Articular chondrocyte of knee joint (primary cell): ENCODE measurements around the gene KRTAP4-12. TPM values are rescaled to one million over a fixed set of nuclear protein-coding genes. Genes with fewer than 3 reads are reported as not detected.

Experiments
- total RNA-seq: library from RNA; depleted of rRNA; stranded (reverse); fragments of >200 nt; gene quantifications from 2 replicates; pipeline ENCODE4 v1.2.3, GENCODE V29; 2012

Gene KRTAP4-12
- not detected in 2 replicates for total RNA-seq

DNA sequence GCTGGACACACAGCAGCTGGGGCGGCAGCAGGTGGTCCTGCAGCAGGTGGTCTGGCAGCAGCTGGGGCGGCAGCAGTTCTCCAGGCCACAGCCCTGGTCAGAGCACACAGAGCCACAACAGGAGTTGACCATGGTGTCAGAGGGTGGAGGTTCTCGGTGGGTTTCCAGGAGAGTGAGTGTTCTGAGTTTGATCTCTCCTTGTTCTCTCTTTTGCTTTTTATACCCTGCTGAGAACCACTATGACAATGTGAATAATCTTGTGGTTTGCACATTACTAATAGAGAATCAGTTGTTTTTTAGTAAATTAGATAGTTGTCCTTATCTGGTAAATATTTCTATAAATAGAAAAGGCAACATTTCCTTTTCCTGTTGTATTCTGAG lies at the start of gene KRTAP4-12:
Gene KRTAP4-12, minus strand, starts transcription at position 192 of the 381 bp plus-strand sequence. Its CDS starts 60 bp downstream, at position 132.

DNA sequence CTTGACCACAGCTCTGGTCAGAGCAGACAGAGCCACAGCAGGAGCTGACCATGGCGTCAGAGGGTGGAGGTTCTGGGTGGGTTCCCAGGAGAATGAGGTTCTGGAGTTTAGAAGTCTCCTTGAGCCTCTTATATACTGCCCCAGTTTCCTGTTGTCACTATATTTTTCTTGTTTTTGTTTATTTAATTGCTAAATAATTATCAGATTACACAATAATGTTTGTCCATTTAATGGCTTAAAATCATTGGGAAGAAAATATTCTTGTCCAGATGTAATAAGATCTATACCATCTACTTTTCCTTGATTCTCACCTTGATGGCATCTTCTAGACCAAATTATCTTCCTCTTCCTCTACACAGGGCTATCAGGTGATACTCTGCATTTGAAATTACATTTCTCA lies 44.1 kb upstream of the KRTAP4-12 start, which contains the start of gene KRTAP4-3:
Gene KRTAP4-3, minus strand, starts transcription at position 101 of the 400 bp plus-strand sequence. Its CDS starts 49 bp downstream, at position 52.

DNA sequence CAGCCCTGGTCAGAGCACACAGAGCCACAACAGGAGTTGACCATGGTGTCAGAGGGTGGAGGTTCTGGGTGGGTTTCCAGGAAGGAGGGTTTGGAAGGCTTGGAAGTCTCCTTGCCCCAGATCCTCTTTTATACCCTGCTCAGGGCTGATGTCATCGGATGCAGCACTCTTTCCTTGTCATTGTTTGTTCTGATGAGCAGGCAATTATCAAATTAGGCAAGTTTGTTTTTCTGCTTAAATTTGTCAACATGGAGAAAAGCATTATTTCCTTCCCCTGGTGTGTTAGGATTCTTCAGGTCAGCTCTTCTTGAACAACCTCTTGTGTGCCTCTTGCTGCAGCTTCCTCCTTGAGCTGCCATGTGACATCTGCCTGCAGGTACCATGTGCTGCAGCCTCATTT lies 36.7 kb upstream of the KRTAP4-12 start, which contains the start of gene KRTAP4-4:
Gene KRTAP4-4, minus strand, starts transcription at position 101 of the 400 bp plus-strand sequence. Its CDS starts 57 bp downstream, at position 44.

DNA sequence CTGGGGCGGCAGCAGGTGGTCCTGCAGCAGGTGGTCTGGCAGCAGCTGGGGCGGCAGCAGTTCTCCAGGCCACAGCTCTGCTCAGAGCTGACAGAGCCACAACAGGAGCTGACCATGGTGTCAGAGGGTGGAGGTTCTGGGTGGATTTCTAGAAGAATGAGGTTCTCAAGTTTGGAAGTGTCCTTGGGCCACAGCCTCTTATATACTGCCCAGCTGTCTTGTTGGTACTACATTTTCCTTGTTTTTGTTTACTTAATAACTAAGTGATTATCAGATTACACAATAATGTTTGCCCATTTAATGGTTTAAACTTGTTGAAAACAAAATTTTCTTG lies 25.6 kb upstream of the KRTAP4-12 start, which contains the start of gene KRTAP4-5:
Gene KRTAP4-5, minus strand, starts transcription at position 174 of the 334 bp plus-strand sequence. Its CDS starts 58 bp downstream, at position 116.

DNA sequence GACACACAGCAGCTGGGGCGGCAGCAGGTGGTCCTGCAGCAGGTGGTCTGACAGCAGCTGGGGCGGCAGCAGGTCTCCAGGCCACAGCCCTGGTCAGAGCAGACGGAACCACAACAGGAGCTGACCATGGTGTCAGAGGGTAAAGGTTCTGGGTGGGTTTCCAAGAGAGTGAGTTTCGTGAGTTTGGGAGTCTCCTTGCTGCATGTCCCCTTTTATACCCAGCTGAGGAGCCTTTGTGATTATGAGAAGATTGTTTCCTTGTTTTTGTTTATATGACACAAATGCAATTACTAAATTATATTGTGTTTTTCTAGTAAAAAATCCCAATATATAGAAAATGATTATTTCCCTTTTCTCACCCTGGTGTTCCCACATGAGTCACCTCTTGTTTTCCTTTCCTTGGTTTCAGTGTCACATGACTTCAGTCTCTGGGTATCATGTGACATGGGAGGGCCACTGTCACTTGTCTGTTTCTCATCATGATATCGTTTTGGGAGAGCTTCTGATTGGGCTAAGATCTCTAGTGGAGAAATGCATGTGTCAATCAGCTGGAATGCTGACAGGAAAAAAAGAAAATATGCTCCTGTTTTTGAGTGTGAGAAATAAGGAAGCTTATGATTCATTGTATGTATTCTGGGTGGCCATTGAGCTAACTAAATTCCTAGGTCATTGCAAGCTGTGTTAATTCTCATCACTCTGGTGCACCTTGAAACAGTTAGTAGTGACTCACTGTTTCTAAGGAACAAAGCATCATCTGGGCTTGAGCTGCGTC lies 16.6 kb upstream of the KRTAP4-12 start, which contains the start of gene KRTAP4-6:
Gene KRTAP4-6, minus strand, starts transcription at position 185 of the 772 bp plus-strand sequence. Its CDS starts 57 bp downstream, at position 128.

DNA sequence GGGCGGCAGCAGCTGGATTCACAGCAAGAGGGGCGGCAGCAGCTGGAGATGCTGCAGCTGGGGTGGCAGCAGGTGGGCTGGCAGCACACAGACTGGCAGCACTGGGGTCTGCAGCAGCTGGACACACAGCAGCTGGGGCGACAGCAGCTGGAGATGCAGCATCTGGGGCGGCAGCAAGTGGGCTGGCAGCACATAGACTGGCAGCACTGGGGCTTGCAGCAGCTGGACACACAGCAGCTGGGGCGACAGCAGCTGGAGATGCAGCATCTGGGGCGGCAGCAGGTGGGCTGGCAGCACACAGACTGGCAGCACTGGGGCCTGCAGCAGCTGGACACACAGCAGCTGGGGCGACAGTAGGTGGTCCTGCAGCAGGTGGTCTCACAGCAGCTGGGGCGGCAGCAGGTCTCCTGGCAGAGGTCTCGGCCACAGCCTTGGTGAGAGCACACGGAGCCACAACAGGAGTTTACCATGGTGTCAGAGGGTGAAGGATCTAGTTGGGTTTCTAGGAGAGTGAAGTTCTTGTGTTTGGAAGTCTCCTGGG lies 6.1 kb downstream of the KRTAP4-12 start, which contains the start of gene KRTAP4-11:
Gene KRTAP4-11, minus strand, starts transcription at position 528 of the 541 bp plus-strand sequence. Its CDS starts 58 bp downstream, at position 470.

DNA sequence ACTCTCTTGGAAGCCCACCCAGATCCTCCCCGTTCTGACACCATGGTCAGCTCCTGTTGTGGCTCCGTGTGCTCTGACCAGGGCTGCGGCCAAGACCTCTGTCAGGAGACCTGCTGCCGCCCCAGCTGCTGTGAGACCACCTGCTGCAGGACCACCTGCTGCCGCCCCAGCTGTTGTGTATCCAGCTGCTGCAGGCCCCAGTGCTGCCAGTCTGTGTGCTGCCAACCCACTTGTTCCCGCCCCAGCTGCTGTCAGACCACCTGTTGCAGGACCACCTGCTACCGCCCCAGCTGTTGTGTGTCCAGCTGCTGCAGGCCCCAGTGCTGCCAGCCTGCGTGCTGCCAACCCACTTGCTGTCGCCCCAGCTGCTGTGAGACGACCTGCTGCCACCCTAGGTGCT lies 18.6 kb downstream of the KRTAP4-12 start, which contains the start of gene KRTAP4-9:
Gene KRTAP4-9, plus strand, starts transcription at position 43 of the 400 bp plus-strand sequence. Its CDS starts 0 bp downstream, at position 43.

DNA sequence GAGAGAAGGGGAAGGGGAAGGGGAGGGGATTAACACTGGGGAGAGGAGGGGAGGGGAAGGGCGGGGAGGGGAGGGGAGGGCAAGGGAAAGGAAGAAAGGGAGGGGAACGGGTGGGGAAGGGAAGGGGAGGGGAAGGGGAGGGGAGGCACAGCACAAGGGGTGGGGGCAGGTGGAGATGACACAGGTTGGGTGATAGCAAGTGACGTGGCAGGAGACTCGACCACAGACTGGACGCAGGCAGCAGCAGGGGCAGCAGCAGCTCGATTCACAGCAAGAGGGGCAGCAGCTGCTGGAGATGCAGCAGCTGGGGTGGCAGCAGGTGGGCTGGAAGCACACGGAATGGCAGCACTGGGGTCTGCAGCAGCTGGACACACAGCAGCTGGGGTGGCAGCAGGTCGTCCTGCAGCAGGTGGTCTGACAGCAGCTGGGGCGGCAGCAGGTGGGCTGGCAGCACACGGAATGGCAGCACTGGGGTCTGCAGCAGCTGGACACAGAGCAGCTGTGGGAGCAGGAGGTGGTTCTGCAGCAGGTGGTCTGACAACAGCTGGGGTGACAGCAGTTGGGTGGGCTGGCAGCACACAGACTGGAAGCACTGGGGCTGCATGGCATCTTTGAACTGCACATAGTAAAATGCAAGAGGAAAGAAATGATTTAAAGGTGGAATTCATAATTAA lies 22.3 kb downstream of the KRTAP4-12 start, which contains the start of gene KRTAP4-16:
Gene KRTAP4-16, minus strand, starts transcription at position 624 of the 674 bp plus-strand sequence. Its CDS starts 0 bp downstream, at position 624.

DNA sequence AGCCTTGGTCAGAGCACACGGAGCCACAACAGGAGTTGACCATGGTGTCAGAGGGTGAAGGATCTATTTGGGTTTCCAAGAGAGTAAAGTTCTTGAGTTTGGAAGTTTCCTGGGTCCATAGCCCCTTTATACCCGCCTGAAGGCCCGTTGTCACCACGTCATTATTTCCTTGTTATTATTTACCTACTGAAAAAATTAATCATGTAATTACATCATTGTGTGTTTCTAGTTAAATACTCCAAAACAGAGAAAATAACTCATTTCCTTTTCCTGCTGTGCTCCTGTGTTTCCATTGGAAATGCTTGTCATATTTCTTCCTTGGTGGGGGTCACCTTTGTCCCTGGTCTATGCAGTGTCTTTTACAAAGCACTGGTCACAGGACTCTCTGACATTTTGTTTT lies 25.9 kb downstream of the KRTAP4-12 start, which contains the start of gene KRTAP4-8:
Gene KRTAP4-8, minus strand, starts transcription at position 101 of the 400 bp plus-strand sequence. Its CDS starts 58 bp downstream, at position 43.

DNA sequence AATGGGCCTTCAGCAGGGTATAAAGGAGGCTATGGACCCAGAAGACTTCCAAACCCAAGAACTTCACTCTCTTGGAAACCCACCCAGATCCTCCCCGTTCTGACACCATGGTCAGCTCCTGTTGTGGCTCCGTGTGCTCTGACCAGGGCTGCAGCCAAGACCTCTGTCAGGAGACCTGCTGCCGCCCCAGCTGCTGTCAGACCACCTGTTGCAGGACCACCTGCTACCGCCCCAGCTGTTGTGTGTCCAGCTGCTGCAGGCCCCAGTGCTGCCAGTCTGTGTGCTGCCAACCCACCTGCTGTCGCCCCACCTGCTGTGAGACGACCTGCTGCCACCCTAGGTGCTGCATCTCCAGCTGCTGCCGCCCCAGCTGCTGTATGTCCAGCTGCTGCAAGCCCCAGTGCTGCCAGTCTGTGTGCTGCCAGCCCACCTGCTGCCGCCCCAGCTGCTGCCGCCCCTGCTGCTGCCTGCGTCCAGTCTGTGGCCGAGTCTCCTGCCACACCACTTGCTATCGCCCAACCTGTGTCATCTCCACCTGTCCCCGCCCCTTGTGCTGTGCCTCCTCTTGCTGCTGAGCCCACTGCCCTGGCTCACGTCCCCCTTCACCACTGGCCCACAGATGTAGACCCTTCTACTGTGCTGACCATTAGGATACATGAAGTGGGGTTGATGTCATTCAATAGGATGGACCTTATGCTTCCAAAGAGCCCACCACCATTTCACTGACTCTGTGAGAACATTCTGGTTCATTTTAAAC lies 39.7 kb downstream of the KRTAP4-12 start, which contains the start of gene KRTAP4-7:
Gene KRTAP4-7, plus strand, starts transcription at position 51 of the 757 bp plus-strand sequence. Its CDS starts 57 bp downstream, at position 108.

Other genes starting within 250 kb of the KRTAP4-12 start
- gene KRT20, start 238.9 kb downstream of the KRTAP4-12 start, total RNA-seq = not detected in 2 replicates
- gene KRT23, start 186.5 kb downstream of the KRTAP4-12 start, total RNA-seq = 0.39 and 0.43 TPM in 2 replicates
- gene KRT39, start 157.2 kb downstream of the KRTAP4-12 start, total RNA-seq = not detected in 2 replicates
- gene KRT40, start 139.9 kb downstream of the KRTAP4-12 start, total RNA-seq = not detected in 2 replicates
- gene KRTAP3-3, start 130.0 kb downstream of the KRTAP4-12 start, total RNA-seq = not detected in 2 replicates
- gene KRTAP3-2, start 124.3 kb downstream of the KRTAP4-12 start, total RNA-seq = not detected in 2 replicates
- not detected in 2 replicates for gene KRTAP3-1, start 115.1 kb downstream of the KRTAP4-12 start, total RNA-seq
- gene KRTAP1-5, start 97.0 kb downstream of the KRTAP4-12 start, total RNA-seq = 1.3 and 11.6 TPM in 2 replicates
- gene KRTAP1-4, start 94.0 kb downstream of the KRTAP4-12 start, total RNA-seq = not detected in 2 replicates
- not detected in 2 replicates for gene KRTAP1-3, start 89.3 kb downstream of the KRTAP4-12 start, total RNA-seq
- gene KRTAP1-1, start 82.7 kb downstream of the KRTAP4-12 start, total RNA-seq = not detected in 2 replicates
- not detected in 2 replicates for gene KRTAP2-1, start 76.9 kb downstream of the KRTAP4-12 start, total RNA-seq
- gene KRTAP2-2, start 69.0 kb downstream of the KRTAP4-12 start, total RNA-seq = not detected in 2 replicates
- 0.26 and 1.1 TPM in 2 replicates for gene KRTAP2-3, start 64.1 kb downstream of the KRTAP4-12 start, total RNA-seq
- not detected in 2 replicates for gene KRTAP2-4, start 58.3 kb downstream of the KRTAP4-12 start, total RNA-seq
- not detected in 2 replicates for gene KRTAP4-7, start 40.0 kb downstream of the KRTAP4-12 start, total RNA-seq
- not detected in 2 replicates for gene KRTAP4-8, start 26.0 kb downstream of the KRTAP4-12 start, total RNA-seq
- not detected in 2 replicates for gene KRTAP4-16, start 22.0 kb downstream of the KRTAP4-12 start, total RNA-seq
- not detected in 2 replicates for gene KRTAP4-9, start 18.8 kb downstream of the KRTAP4-12 start, total RNA-seq
- not detected in 2 replicates for gene KRTAP4-11, start 5.8 kb downstream of the KRTAP4-12 start, total RNA-seq
- not detected in 2 replicates for gene KRTAP4-6, start 16.4 kb upstream of the KRTAP4-12 start, total RNA-seq
- not detected in 2 replicates for gene KRTAP4-5, start 25.6 kb upstream of the KRTAP4-12 start, total RNA-seq
- not detected in 2 replicates for gene KRTAP4-4, start 36.6 kb upstream of the KRTAP4-12 start, total RNA-seq
- gene KRTAP4-3, start 44.0 kb upstream of the KRTAP4-12 start, total RNA-seq = not detected in 2 replicates
- not detected in 2 replicates for gene KRTAP4-2, start 54.0 kb upstream of the KRTAP4-12 start, total RNA-seq
- gene KRTAP4-1, start 60.7 kb upstream of the KRTAP4-12 start, total RNA-seq = not detected in 2 replicates
- gene KRTAP9-1, start 65.7 kb upstream of the KRTAP4-12 start, total RNA-seq = not detected in 2 replicates
- not detected in 2 replicates for gene KRTAP9-2, start 102.5 kb upstream of the KRTAP4-12 start, total RNA-seq
- gene KRTAP9-3, start 108.3 kb upstream of the KRTAP4-12 start, total RNA-seq = not detected in 2 replicates
- gene KRTAP9-8, start 113.8 kb upstream of the KRTAP4-12 start, total RNA-seq = not detected in 2 replicates
- gene KRTAP9-4, start 125.5 kb upstream of the KRTAP4-12 start, total RNA-seq = not detected in 2 replicates
- gene KRTAP9-9, start 131.2 kb upstream of the KRTAP4-12 start, total RNA-seq = not detected in 2 replicates
- not detected in 2 replicates for gene KRTAP9-6, start 141.2 kb upstream of the KRTAP4-12 start, total RNA-seq
- not detected in 2 replicates for gene KRTAP9-7, start 151.5 kb upstream of the KRTAP4-12 start, total RNA-seq
- gene KRTAP29-1, start 178.7 kb upstream of the KRTAP4-12 start, total RNA-seq = not detected in 2 replicates
- not detected in 2 replicates for gene KRTAP16-1, start 185.1 kb upstream of the KRTAP4-12 start, total RNA-seq
- gene KRTAP17-1, start 191.5 kb upstream of the KRTAP4-12 start, total RNA-seq = not detected in 2 replicates
- not detected in 2 replicates for gene KRT33A, start 226.6 kb upstream of the KRTAP4-12 start, total RNA-seq
- not detected in 2 replicates for gene KRT33B, start 245.6 kb upstream of the KRTAP4-12 start, total RNA-seq